MCF 10A (cell line): ENCODE measurements around the gene ZNF90. TPM values are rescaled to one million over a fixed set of nuclear protein-coding genes. Genes with fewer than 3 reads are reported as not detected.
"Not testable (repeated sequence)": the region's sequence is repeated elsewhere in the genome, so short reads cannot be mapped to it uniquely, and the experiment has no call there.

ENCODE experiments used
- BruUV-seq: library from RNA; stranded (reverse); fragments of 400-500 nt; replicated peaks from 2 replicates; lab custom pipeline; 2021; lab: Mats Ljungman, UMichigan
- CTCF ChIA-PET: fragments of 300-600 bp; sonication (Branson Sonifier 250); formaldehyde crosslinking; extraction: SDS; loops from one replicate; lab custom pipeline; 2021; ENCODE audit warnings: antibody characterized with exemption, inconsistent platforms; lab: Yijun Ruan, JAX
- POLR2A ChIA-PET: fragments of 300-600, 350-650 bp; sonication (Branson Sonifier 250); formaldehyde crosslinking; extraction: SDS; loops from one replicate; lab custom pipeline; 2020; ENCODE audit warnings: antibody characterized with exemption, inconsistent platforms; lab: Yijun Ruan, JAX
- DNase-seq: peaks from one replicate; pipeline ENCODE4 v3.0.0-alpha.2; 2018; ENCODE audit not compliant: unreplicated experiment
- H3K27ac Mint-ChIP-seq: one replicate; pipeline ENCODE4 v1.8.0; 2022; ENCODE audit warnings: mild to moderate bottlenecking, low read depth, mixed read lengths; ENCODE audit not compliant: unreplicated experiment
- H3K27me3 Mint-ChIP-seq: one replicate; pipeline ENCODE4 v1.8.0; 2022; ENCODE audit warnings: mixed read lengths; ENCODE audit not compliant: insufficient read depth, unreplicated experiment
- H3K36me3 Mint-ChIP-seq: one replicate; pipeline ENCODE4 v1.8.0; 2022; ENCODE audit warnings: mild to moderate bottlenecking, moderate library complexity, mixed read lengths; ENCODE audit not compliant: insufficient read depth, unreplicated experiment
- H3K4me1 Mint-ChIP-seq: one replicate; pipeline ENCODE4 v1.8.0; 2022; ENCODE audit warnings: mixed read lengths; ENCODE audit not compliant: insufficient read depth, unreplicated experiment
- H3K4me3 Mint-ChIP-seq: one replicate; pipeline ENCODE4 v1.8.0; 2022; ENCODE audit warnings: mild to moderate bottlenecking, moderate library complexity, mixed read lengths; ENCODE audit not compliant: unreplicated experiment
- H3K9me3 Mint-ChIP-seq: one replicate; pipeline ENCODE4 v1.8.0; 2022; ENCODE audit warnings: mixed read lengths; ENCODE audit not compliant: unreplicated experiment
- CTCF ChIP-seq: fragments of 200-600 bp; IDR thresholded peaks from one replicate; pipeline ENCODE4 v1.8.0; 2022; ENCODE audit warnings: antibody characterized with exemption, mild to moderate bottlenecking; ENCODE audit not compliant: unreplicated experiment
- intact Hi-C: fragments of 100-400 bp; cut with micrococcal nuclease; formaldehyde crosslinking; loops from 2 replicates; pipeline ENCODE4 v1.14.1; 2022
- total RNA-seq: library from RNA; stranded (reverse); gene quantifications from 2 replicates; pipeline ENCODE4 v1.2.3, GENCODE V29; 2022

ZNF90 gene
- total RNA-seq, 1 experiment from 2014 or later = not detected

- intact Hi-C loops = no loop called here
- H3K4me3 Mint-ChIP-seq = no peak overlapping the region
- H3K4me1 Mint-ChIP-seq = no peaks in the 10 kb centered on the region
- no peak for DNase-seq
- no peaks in the 10 kb centered on the region for H3K27me3 Mint-ChIP-seq
- H3K36me3 Mint-ChIP-seq = no peaks in the 10 kb centered on the region
- no peak for TF ChIP-seq CTCF
- peaks cover 34% of the 10 kb centered on the region for H3K9me3 Mint-ChIP-seq
- CTCF ChIA-PET = no interaction called here
- H3K27ac Mint-ChIP-seq = no peak overlapping the region
- no TSS peak for BruUV-seq
- POLR2A ChIA-PET = no interaction called here
These were observed 4.9 kb upstream of the ZNF90 start for GRCh38 chr19:20072936-20073335.

- H3K36me3 Mint-ChIP-seq = no peaks in the 10 kb centered on the region
- peaks cover 14% of the 10 kb centered on the region for H3K9me3 Mint-ChIP-seq
- H3K4me3 Mint-ChIP-seq = no peak overlapping the region
- intact Hi-C loops = no loop called here
- ChIA-PET POLR2A (no interaction called here), CTCF (no interaction called here)
- no peak for DNase-seq
- no TSS peak for BruUV-seq
- no peak overlapping the region for H3K27ac Mint-ChIP-seq
- no peak for TF ChIP-seq CTCF
- no peaks in the 10 kb centered on the region for H3K27me3 Mint-ChIP-seq
- no peaks in the 10 kb centered on the region for H3K4me1 Mint-ChIP-seq
These were observed 806 bp downstream of the ZNF90 start for GRCh38 chr19:20078581-20079031.

- POLR2A ChIA-PET = no interaction called here
- Mint-ChIP-seq H3K9me3 (peaks cover 14% of the 10 kb centered on the region), H3K36me3 (no peaks in the 10 kb centered on the region), H3K27ac (no peak overlapping the region), H3K4me3 (no peak overlapping the region), H3K27me3 (no peaks in the 10 kb centered on the region), H3K4me1 (no peaks in the 10 kb centered on the region)
- CTCF ChIA-PET = interaction anchor here (0.6 kb wide), 2 partner anchors 57 to 154 kb away, joined by 4 to 5 read pairs; no protein-coding TSS in a partner anchor
- no peak for DNase-seq
- TF ChIP-seq CTCF = no peak
- BruUV-seq = no TSS peak
- intact Hi-C loops = no loop called here
These were observed 1.7 kb downstream of the ZNF90 start for GRCh38 chr19:20079476-20079875.

- BruUV-seq = no TSS peak
- H3K4me3 Mint-ChIP-seq = no peak overlapping the region
- no peaks in the 10 kb centered on the region for H3K4me1 Mint-ChIP-seq
These were observed 2.9 kb downstream of the ZNF90 start for GRCh38 chr19:20080656-20081055.

GRCh38 chr19:20082232-20082833 lies 4.5 kb downstream of the ZNF90 start:
- H3K4me1 Mint-ChIP-seq, CTCF ChIA-PET, H3K36me3 Mint-ChIP-seq, H3K27ac Mint-ChIP-seq, H3K4me3 Mint-ChIP-seq, BruUV-seq, H3K27me3 Mint-ChIP-seq, POLR2A ChIA-PET, intact Hi-C loops, DNase-seq: not testable (repeated sequence)
- H3K9me3 Mint-ChIP-seq = peaks cover 15% of the 10 kb centered on the region

More at GRCh38 chr19:20080656-20081055, 2.9 kb downstream of the ZNF90 start:
- intact Hi-C loops = no loop called here
- CTCF ChIA-PET = no interaction called here
- no peak for DNase-seq
- Mint-ChIP-seq H3K27me3 (no peaks in the 10 kb centered on the region), H3K27ac (no peak overlapping the region), H3K36me3 (no peaks in the 10 kb centered on the region), H3K9me3 (peaks cover 14% of the 10 kb centered on the region)
- POLR2A ChIA-PET = no interaction called here
- TF ChIP-seq CTCF = no peak

- BruUV-seq, H3K27ac Mint-ChIP-seq, H3K4me1 Mint-ChIP-seq, H3K36me3 Mint-ChIP-seq, H3K4me3 Mint-ChIP-seq, intact Hi-C loops, CTCF ChIA-PET, H3K27me3 Mint-ChIP-seq, POLR2A ChIA-PET, DNase-seq: not testable (repeated sequence)
- H3K9me3 Mint-ChIP-seq = peaks cover 21% of the 10 kb centered on the region
These were observed 5.1 kb downstream of the ZNF90 start for GRCh38 chr19:20082876-20083275.
